A673 (cell line): Measurements from ENCODE around the gene SNTB2. TPM values are rescaled to one million over a fixed set of nuclear protein-coding genes. Genes with fewer than 3 reads are reported as not detected.

Experiments
- BruUV-seq: library from RNA; stranded (reverse); fragments of 400-500 nt; replicated peaks from 2 replicates; lab custom pipeline; 2021; lab: Mats Ljungman, UMichigan
- CTCF ChIA-PET: fragments of 300-600 bp; sonication (Branson Sonifier 250); formaldehyde crosslinking; loops from one replicate; lab custom pipeline; 2022; ENCODE audit warnings: antibody characterized with exemption; lab: Charles Lee
- POLR2A ChIA-PET: fragments of 300-600 bp; sonication (Branson Sonifier 250); formaldehyde crosslinking; loops from one replicate; lab custom pipeline; 2022; ENCODE audit warnings: antibody characterized with exemption; ENCODE audit not compliant: low non-redundant PET; lab: Charles Lee
- DNase-seq: peaks from one replicate; pipeline ENCODE4 v3.0.0-alpha.2; 2015; ENCODE audit warnings: low spot score
- H3K27ac ChIP-seq: fragments of 200-600 bp; sonication (generic); 2 replicates; pipeline ENCODE4 v1.5.1; 2016; ENCODE audit warnings: mixed run types, low read depth, mild to moderate bottlenecking, mixed read lengths, antibody characterized with exemption, low read length; ENCODE audit not compliant: poor library complexity, severe bottlenecking
- H3K27me3 ChIP-seq: fragments of 200-600 bp; sonication (generic); replicated peaks from 2 replicates; pipeline ENCODE4 v1.6.1; 2017; ENCODE audit warnings: mixed run types, low read depth, mild to moderate bottlenecking, mixed read lengths, antibody characterized with exemption, low read length; ENCODE audit not compliant: insufficient read depth, poor library complexity
- H3K36me3 ChIP-seq: fragments of 200-600 bp; sonication (generic); 2 replicates; pipeline ENCODE4 v1.6.1; 2016; ENCODE audit warnings: mixed run types, mild to moderate bottlenecking, mixed read lengths, antibody characterized with exemption, low read length; ENCODE audit not compliant: insufficient read depth, poor library complexity, severe bottlenecking
- H3K4me1 ChIP-seq: fragments of 200-600 bp; sonication (generic); 2 replicates; pipeline ENCODE4 v1.6.1; 2017; ENCODE audit warnings: mixed run types, mild to moderate bottlenecking, mixed read lengths, antibody characterized with exemption, low read length; ENCODE audit not compliant: insufficient read depth, poor library complexity, severe bottlenecking
- H3K4me3 ChIP-seq: fragments of 200-600 bp; sonication (generic); 2 replicates; pipeline ENCODE4 v1.5.1; 2016; ENCODE audit warnings: low read depth, mixed run types, mild to moderate bottlenecking, mixed read lengths, low read length; ENCODE audit not compliant: poor library complexity, severe bottlenecking
- H3K9me3 ChIP-seq: fragments of 200-600 bp; sonication (generic); 2 replicates; pipeline ENCODE4 v1.6.1; 2016; ENCODE audit warnings: mixed run types, low read depth, mild to moderate bottlenecking, mixed read lengths, antibody characterized with exemption, low read length; ENCODE audit not compliant: poor library complexity, severe bottlenecking
- CTCF ChIP-seq: fragments of 300-800, 200-600 bp; sonication (generic); conservative IDR thresholded peaks from 2 replicates; pipeline ENCODE4 v1.5.1; 2017; ENCODE audit warnings: low read depth, mild to moderate bottlenecking, antibody characterized with exemption, low read length, moderate library complexity, mixed read lengths
- EZH2 ChIP-seq: fragments of 200-600 bp; sonication (generic); IDR thresholded peaks from 2 replicates; pipeline ENCODE4 v1.6.1; 2017; ENCODE audit warnings: borderline replicate concordance, low read depth, mild to moderate bottlenecking, mixed read lengths, antibody characterized with exemption, low read length; ENCODE audit not compliant: poor library complexity, severe bottlenecking
- intact Hi-C: fragments of 100-400 bp; cut with micrococcal nuclease; formaldehyde crosslinking; loops from one replicate; pipeline ENCODE4 v1.10.0; 2022; ENCODE audit not compliant: unreplicated experiment
- total RNA-seq: library from RNA; stranded (reverse); gene quantifications from 2 replicates; pipeline ENCODE4 v1.2.3, GENCODE V29; 2021

Gene SNTB2
- total RNA-seq, 1 experiment from 2014 or later = 49.3 TPM

DNA sequence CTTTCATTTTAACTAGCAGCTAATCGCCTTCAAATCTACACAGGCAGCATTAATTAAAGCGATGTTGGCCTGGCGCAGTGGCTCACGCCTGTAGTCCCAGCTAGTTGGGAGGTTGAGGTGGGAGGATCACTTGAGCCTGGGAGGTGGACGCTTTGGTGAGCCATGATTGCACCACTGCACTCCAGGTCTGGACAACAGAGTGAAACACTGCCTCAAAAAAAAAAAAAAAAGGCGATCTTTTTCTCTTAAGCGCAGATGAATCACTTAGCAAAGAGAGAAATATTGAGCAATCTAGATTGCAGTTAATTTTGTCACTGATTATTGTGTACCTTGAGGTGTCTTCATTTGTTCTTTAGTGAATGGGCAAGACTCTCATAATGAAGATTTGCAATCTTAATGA lies 12.4 kb downstream of the SNTB2 start:
- TF ChIP-seq EZH2 = no peak
- no peak for TF ChIP-seq CTCF
- no peaks in the 10 kb centered on the region for H3K36me3 ChIP-seq
- H3K27ac ChIP-seq = no peak overlapping the region
- ChIA-PET POLR2A (no interaction called here), CTCF (no interaction called here)
- no peaks in the 10 kb centered on the region for H3K9me3 ChIP-seq
- H3K4me3 ChIP-seq = no peak overlapping the region
- no peaks in the 10 kb centered on the region for H3K27me3 ChIP-seq
- intact Hi-C loops = no loop called here
- no peak for DNase-seq
- no TSS peak for BruUV-seq
- H3K4me1 ChIP-seq = peaks cover 21% of the 10 kb centered on the region

GRCh38 chr16:69201291-69201690 lies 14.3 kb downstream of the SNTB2 start:
- TF ChIP-seq EZH2 = no peak
- no peak for TF ChIP-seq CTCF
- BruUV-seq = no TSS peak
- Histone ChIP-seq H3K36me3 (no peaks in the 10 kb centered on the region), H3K27ac (peak overlapping the region; percentile 9), H3K9me3 (no peaks in the 10 kb centered on the region), H3K27me3 (no peaks in the 10 kb centered on the region), H3K4me3 (no peak overlapping the region), H3K4me1 (peaks cover 29% of the 10 kb centered on the region)
- DNase-seq = no peak
- POLR2A ChIA-PET = no interaction called here
- CTCF ChIA-PET = no interaction called here
- intact Hi-C loops = no loop called here

DNA sequence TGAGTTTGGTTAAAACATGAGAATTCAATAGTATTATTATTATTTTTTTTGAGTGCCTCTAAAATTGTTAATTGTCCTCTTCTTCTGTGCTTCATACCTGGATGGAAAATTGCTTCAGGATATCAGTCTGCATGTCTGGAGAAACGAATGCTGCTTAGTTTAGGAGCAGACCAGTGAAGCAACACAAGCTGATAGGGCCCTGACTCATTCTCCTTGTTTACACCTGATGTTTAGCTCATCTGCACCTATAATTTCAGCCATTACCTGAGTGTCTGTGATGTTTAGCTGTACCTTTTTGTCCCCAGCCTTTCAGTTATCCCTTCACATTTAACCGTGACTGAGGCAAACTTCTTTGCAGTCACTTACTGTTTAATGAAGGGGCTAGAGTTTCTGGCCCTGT lies 14.8 kb downstream of the SNTB2 start:
- CTCF ChIA-PET = no interaction called here

More for the DNA sequence above, 14.8 kb downstream of the SNTB2 start:
- Histone ChIP-seq H3K36me3 (no peaks in the 10 kb centered on the region), H3K4me3 (no peak overlapping the region), H3K27me3 (no peaks in the 10 kb centered on the region), H3K4me1 (peaks cover 29% of the 10 kb centered on the region), H3K27ac (no peak overlapping the region), H3K9me3 (no peaks in the 10 kb centered on the region)
- BruUV-seq = no TSS peak
- TF ChIP-seq EZH2 (no peak), CTCF (no peak)
- POLR2A ChIA-PET = interaction anchor here (0.6 kb wide), 1 partner anchor 8 kb away, joined by 3 read pairs; no protein-coding TSS in a partner anchor
- no peak for DNase-seq
- intact Hi-C loops = no loop called here
